HL-60 (cell line): ENCODE results near the gene GUCA2A.

Experiments
- CTCF ChIP-seq: IDR thresholded peaks from one replicate; pipeline ENCODE4 v1.5.1; 2011; ENCODE audit warnings: low read length, control low read depth, inconsistent platforms; ENCODE audit not compliant: insufficient read depth
- GABPA ChIP-seq: IDR thresholded peaks from 2 replicates; pipeline ENCODE4 v1.6.1; 2012; ENCODE audit warnings: low read depth
- POLR2AphosphoS5 ChIP-seq: IDR thresholded peaks from 2 replicates; pipeline ENCODE4 v1.6.1; 2012; ENCODE audit warnings: low read depth

DNA sequence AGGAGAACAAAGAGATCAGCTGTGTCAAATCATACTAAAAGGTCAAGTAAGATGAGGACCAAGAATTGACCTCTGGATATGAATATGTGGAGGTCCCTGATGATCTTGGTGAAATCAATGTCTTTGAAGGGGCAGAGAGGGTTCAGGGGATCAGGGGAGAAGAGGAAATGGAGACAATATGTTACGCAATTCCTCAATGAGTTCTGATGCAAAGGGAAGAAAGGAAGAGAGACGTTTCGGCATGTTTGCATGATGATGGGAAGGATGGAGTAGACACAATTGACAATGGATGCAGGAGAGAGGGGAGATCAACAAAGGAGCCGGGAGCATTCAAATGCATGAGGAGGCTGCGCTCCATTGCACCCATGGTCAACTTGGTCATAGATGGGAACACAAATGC lies 47.3 kb downstream of the GUCA2A start:
- TF ChIP-seq CTCF: no peak
- TF ChIP-seq POLR2AphosphoS5: no peak
- no peak for TF ChIP-seq GABPA
